ENCODE results near the gene SLC25A51.

Gene SLC25A51

GRCh38 chr9:37880916-37881479 lies 22.9 kb downstream of the SLC25A51 start:
- no peak for ATAC-seq
- TF ChIP-seq TOX (CRISPR knock-in tag; IDR thresholded peaks at IDR 0.05; ENCODE audit: borderline replicate concordance) (no peak), ARNTL (CRISPR knock-in tag; IDR thresholded peaks at IDR 0.05; ENCODE audit: borderline replicate concordance, low read depth) (no peak), CSDC2 (CRISPR knock-in tag; IDR thresholded peaks at IDR 0.05) (no peak)

GRCh38 chr9:37876376-37876775 lies 27.6 kb downstream of the SLC25A51 start:
- ATAC-seq = no peak
- TF ChIP-seq PATZ1 (CRISPR knock-in tag; IDR thresholded peaks at IDR 0.05; ENCODE audit: borderline replicate concordance) (no peak), ARNTL (CRISPR knock-in tag; IDR thresholded peaks at IDR 0.05; ENCODE audit: borderline replicate concordance, low read depth) (no peak), BACH2 (CRISPR knock-in tag; IDR thresholded peaks at IDR 0.05; ENCODE audit: borderline replicate concordance) (no peak), ZNF565 (CRISPR knock-in tag; conservative IDR thresholded peaks at IDR 0.05; ENCODE audit: low read depth) (no peak), ZC3H10 (CRISPR knock-in tag; IDR thresholded peaks at IDR 0.05) (no peak), TSHZ2 (CRISPR knock-in tag; IDR thresholded peaks at IDR 0.05) (no peak)

- ATAC-seq = no peak
- TF ChIP-seq ISL1 (CRISPR knock-in tag; IDR thresholded peaks at IDR 0.05) (no peak), RARB (CRISPR knock-in tag; IDR thresholded peaks at IDR 0.05) (no peak), ZFP30 (CRISPR knock-in tag; IDR thresholded peaks at IDR 0.05) (no peak), ZNF565 (CRISPR knock-in tag; conservative IDR thresholded peaks at IDR 0.05; ENCODE audit: low read depth) (no peak), ZFP3 (CRISPR knock-in tag; IDR thresholded peaks at IDR 0.05) (no peak)
These were observed 30.0 kb downstream of the SLC25A51 start for GRCh38 chr9:37873955-37874354.

GRCh38 chr9:37870799-37871176 lies 33.1 kb downstream of the SLC25A51 start:
- TF ChIP-seq PPARA (CRISPR knock-in tag; IDR thresholded peaks at IDR 0.05; ENCODE audit: borderline replicate concordance) (no peak), ZNF565 (CRISPR knock-in tag; conservative IDR thresholded peaks at IDR 0.05; ENCODE audit: low read depth) (no peak), CSDC2 (CRISPR knock-in tag; IDR thresholded peaks at IDR 0.05) (no peak), CREB5 (CRISPR knock-in tag; IDR thresholded peaks at IDR 0.05; ENCODE audit: low read depth) (no peak), BACH2 (CRISPR knock-in tag; IDR thresholded peaks at IDR 0.05; ENCODE audit: borderline replicate concordance) (no peak), CSRNP3 (CRISPR knock-in tag; IDR thresholded peaks at IDR 0.05) (no peak)
- ATAC-seq = no peak

GRCh38 chr9:37870081-37870798 lies 33.7 kb downstream of the SLC25A51 start:
- no peak for ATAC-seq

More at GRCh38 chr9:37870081-37870798, 33.7 kb downstream of the SLC25A51 start:
- TF ChIP-seq ARNTL (CRISPR knock-in tag; IDR thresholded peaks at IDR 0.05; ENCODE audit: borderline replicate concordance, low read depth) (no peak), ZFP30 (CRISPR knock-in tag; IDR thresholded peaks at IDR 0.05) (no peak), ZC3H10 (CRISPR knock-in tag; IDR thresholded peaks at IDR 0.05) (no peak), ZFP3 (CRISPR knock-in tag; IDR thresholded peaks at IDR 0.05) (no peak), POU6F1 (CRISPR knock-in tag; IDR thresholded peaks at IDR 0.05; ENCODE audit: borderline replicate concordance, low read depth) (no peak), GLIS3 (CRISPR knock-in tag; IDR thresholded peaks at IDR 0.05) (no peak), ZNF8 (CRISPR knock-in tag; IDR thresholded peaks at IDR 0.05) (no peak), BACH2 (CRISPR knock-in tag; IDR thresholded peaks at IDR 0.05; ENCODE audit: borderline replicate concordance) (no peak), ISL1 (CRISPR knock-in tag; IDR thresholded peaks at IDR 0.05) (no peak), PATZ1 (CRISPR knock-in tag; IDR thresholded peaks at IDR 0.05; ENCODE audit: borderline replicate concordance) (no peak), ZNF565 (CRISPR knock-in tag; conservative IDR thresholded peaks at IDR 0.05; ENCODE audit: low read depth) (no peak), CSRNP3 (CRISPR knock-in tag; IDR thresholded peaks at IDR 0.05) (no peak), TOX (CRISPR knock-in tag; IDR thresholded peaks at IDR 0.05; ENCODE audit: borderline replicate concordance) (no peak)

Measured in SK-N-SH treated with all-trans-retinoic acid at 6 μM for 48 hours (cell line).